Left lung (tissue), 10 donors: ENCODE data around the gene ZNF780A. TPM values are rescaled to one million over a fixed set of nuclear protein-coding genes. Genes with fewer than 3 reads are reported as not detected.
"Not testable (repeated sequence)": the region's sequence is repeated elsewhere in the genome, so short reads cannot be mapped to it uniquely, and the experiment has no call there.

Source experiments
- ATAC-seq: fragments of 200-7000 bp; cut with Tn5 transposase; one replicate; pipeline ENCODE4 v1.9.1; 2020; ENCODE audit warnings: moderate library complexity
- DNase-seq, 4 donors: peaks; one replicate each; pipeline ENCODE4 v3.0.0-alpha.2; 2013 to 2020
- H3K27ac ChIP-seq, 2 donors: fragments of 200-600 bp; sonication (generic) in 1 of 2; one replicate each; pipeline versions ENCODE4 v1.5.0 to v1.8.0; 2020 to 2021
- H3K27me3 ChIP-seq, 2 donors: fragments of 200-600 bp; sonication (generic) in 1 of 2; one replicate each; pipeline versions ENCODE4 v1.5.0 to v1.8.0; 2020 to 2021
- H3K36me3 ChIP-seq, 2 donors: fragments of 200-600 bp; sonication (generic) in 1 of 2; one replicate each; pipeline versions ENCODE4 v1.5.0 to v1.8.0; 2020 to 2021
- H3K4me1 ChIP-seq, 2 donors: fragments of 200-600 bp; one replicate each; pipeline ENCODE4 v1.8.0; 2021
- H3K4me3 ChIP-seq, 2 donors: fragments of 200-600 bp; sonication (generic) in 1 of 2; one replicate each; pipeline versions ENCODE4 v1.5.0 to v1.8.0; 2020 to 2021; ENCODE audit warnings: mild to moderate bottlenecking in 1 of 2
- H3K9me3 ChIP-seq, 2 donors: fragments of 200-600 bp; sonication (generic) in 1 of 2; one replicate each; pipeline versions ENCODE4 v1.5.0 to v1.8.0; 2020 to 2021
- intact Hi-C, 2 donors: fragments of 100-400 bp; cut with DNase I; formaldehyde crosslinking; loops; one replicate each; pipeline versions ENCODE4 v1.11.2 to v1.14.2; 2022
- polyA plus RNA-seq, 6 donors: library from polyadenylated mRNA; unstranded; fragments of 120-200 nt; gene quantifications; one replicate each; pipeline ENCODE4 v1.2.1, GENCODE V29; 2013; ENCODE audit not compliant: insufficient read length in 6 of 6
- total RNA-seq, 2 donors: library from RNA; stranded (reverse); fragmentation: NEBNext Ultra II Directional; extraction: Animal tissue kit (Norgen Biotek cat#: 25700); gene quantifications; one replicate each; pipeline ENCODE4 v1.2.1, GENCODE V29; 2021
- TF ChIP-seq, protein P1 (sequence below), 2 donors: fragments of 200-600 bp; sonication (generic) in 1 of 2; IDR thresholded peaks; one replicate each; pipeline versions ENCODE4 v1.5.0 to v1.8.0; 2021; ENCODE audit warnings: antibody characterized with exemption in 2 of 2
- donor health status: DM: no; HTN: yes; CAD: no.
- donor health status: DM: no; HTN: no; CAD: no.

ZNF780A gene
- total and polyA plus RNA-seq, 8 donors, result 14.7 to 21.2 (median 18.5) TPM

DNA sequence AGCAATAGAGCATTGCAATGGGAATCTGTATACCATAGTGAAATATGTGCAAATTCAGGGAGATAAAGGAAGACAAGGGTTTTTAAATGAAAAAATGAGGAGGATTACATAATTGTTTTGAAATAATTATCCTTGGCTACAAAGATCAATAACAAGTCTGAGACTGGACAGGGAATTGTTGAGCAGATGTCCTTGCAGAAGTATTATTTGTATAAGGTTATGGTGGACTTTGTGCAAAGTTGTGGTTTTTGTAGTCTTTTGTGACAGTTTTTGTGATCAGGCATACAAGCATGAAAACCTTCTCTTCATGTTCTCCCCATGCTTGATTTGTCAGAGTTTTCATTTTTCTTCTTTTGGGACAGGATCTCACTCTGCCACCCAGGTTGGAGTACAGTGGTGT is 25.3 kb upstream of the ZNF780A start:
- TF ChIP-seq, protein P1, sequence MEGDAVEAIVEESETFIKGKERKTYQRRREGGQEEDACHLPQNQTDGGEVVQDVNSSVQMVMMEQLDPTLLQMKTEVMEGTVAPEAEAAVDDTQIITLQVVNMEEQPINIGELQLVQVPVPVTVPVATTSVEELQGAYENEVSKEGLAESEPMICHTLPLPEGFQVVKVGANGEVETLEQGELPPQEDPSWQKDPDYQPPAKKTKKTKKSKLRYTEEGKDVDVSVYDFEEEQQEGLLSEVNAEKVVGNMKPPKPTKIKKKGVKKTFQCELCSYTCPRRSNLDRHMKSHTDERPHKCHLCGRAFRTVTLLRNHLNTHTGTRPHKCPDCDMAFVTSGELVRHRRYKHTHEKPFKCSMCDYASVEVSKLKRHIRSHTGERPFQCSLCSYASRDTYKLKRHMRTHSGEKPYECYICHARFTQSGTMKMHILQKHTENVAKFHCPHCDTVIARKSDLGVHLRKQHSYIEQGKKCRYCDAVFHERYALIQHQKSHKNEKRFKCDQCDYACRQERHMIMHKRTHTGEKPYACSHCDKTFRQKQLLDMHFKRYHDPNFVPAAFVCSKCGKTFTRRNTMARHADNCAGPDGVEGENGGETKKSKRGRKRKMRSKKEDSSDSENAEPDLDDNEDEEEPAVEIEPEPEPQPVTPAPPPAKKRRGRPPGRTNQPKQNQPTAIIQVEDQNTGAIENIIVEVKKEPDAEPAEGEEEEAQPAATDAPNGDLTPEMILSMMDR (IDR thresholded peaks at IDR 0.05), result no peak
- H3K4me3 ChIP-seq, result no peak overlapping the region
- intact Hi-C loops, result no loop called here
- no peak overlapping the region for H3K27ac ChIP-seq
- no peaks in the 10 kb centered on the region for H3K27me3 ChIP-seq
- H3K36me3 ChIP-seq, result no peaks in the 10 kb centered on the region
- H3K4me1 ChIP-seq, result no peaks in the 10 kb centered on the region
- ATAC-seq (no peak), DNase-seq (no peak)
- H3K9me3 ChIP-seq, result peaks cover 0 to 3% of the 10 kb centered on the region in 2 donors

DNA sequence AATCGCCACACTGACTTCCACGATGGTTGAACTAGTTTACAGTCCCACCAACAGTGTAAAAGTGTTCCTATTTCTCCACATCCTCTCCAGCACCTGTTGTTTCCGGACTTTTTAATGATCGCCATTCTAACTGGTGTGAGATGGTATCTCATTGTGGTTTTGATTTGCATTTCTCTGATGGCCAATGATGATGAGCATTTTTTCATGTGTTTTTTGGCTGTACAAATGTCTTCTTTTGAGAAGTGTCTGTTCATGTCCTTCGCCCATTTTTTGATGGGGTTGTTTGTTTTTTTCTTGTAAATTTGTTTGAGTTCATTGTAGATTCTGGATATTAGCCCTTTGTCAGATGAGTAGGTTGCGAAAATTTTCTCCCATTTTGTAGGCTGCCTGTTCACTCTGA is 23.4 kb upstream of the ZNF780A start:
- H3K27me3 ChIP-seq, H3K9me3 ChIP-seq, ATAC-seq, intact Hi-C loops, H3K4me1 ChIP-seq, H3K27ac ChIP-seq, H3K36me3 ChIP-seq, DNase-seq, H3K4me3 ChIP-seq: not testable (repeated sequence)

DNA sequence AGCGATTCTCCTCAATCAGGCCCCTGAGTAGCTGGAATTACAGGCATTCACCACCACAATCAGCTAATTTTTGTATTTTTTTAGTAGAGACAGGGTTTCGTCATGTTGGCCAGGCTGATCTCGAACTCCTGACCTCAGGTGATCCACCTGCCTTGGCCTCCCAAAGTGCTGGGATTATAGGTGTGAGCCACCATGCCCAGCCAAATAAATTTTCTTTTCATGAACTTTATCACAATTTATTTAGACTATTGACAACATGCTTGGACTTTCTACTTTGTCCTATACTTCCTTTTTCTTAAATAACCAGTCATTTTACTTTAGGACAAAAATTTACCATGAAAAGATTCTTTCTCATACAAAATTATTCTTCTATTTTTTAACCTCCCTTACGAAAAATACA is 21.5 kb upstream of the ZNF780A start:
- H3K27ac ChIP-seq, ATAC-seq, H3K36me3 ChIP-seq, H3K9me3 ChIP-seq, DNase-seq, intact Hi-C loops, H3K4me3 ChIP-seq, H3K27me3 ChIP-seq, H3K4me1 ChIP-seq: not testable (repeated sequence)

DNA sequence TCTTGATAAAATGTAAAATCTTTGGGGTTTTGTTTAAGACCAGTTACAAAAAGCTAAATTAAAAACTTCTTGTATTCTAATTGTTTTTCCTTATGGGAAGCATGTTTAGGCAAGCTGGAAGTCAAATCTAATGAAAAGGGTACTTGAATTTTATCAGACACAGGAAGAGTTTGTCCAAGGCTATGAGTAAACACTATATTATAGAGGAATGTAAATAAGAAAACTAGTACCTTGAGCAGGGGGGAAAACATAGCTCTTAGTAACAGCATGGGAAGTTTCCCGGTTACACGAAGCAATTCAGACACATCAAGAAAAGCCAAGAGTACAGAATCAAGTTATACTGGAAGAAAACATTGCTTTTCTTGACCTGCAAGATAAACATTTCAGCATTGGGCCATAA is 19.8 kb upstream of the ZNF780A start:
- Histone ChIP-seq H3K27me3 (no peaks in the 10 kb centered on the region), H3K4me1 (no peaks in the 10 kb centered on the region), H3K36me3 (no peaks in the 10 kb centered on the region), H3K27ac (no peak overlapping the region), H3K4me3 (no peak overlapping the region), H3K9me3 (peaks cover 0 to 3% of the 10 kb centered on the region in 2 donors)
- DNase-seq, result peak in 1 of 4 donors; percentile 0
- no peak for ATAC-seq
- intact Hi-C loops, result no loop called here
- TF ChIP-seq, protein P1 (IDR thresholded peaks at IDR 0.05), result no peak

DNA sequence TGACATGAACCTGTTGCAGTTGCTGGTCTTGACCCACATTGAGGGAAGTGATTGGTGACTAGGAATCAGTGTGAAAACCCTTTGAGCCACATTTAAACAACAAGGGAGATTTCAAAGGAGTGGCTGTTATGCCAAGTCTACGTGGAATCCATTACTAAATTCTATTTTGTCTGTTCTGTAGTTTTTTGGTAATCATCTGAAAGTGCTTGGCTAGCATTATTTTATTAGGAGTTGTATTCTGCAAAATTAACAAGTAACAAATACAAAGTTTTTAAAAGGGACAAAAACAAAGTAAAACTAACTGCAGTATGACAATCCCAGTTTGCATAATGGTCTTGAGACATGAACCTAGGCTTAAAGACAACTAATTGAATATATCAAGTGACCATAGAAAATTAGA is 14.0 kb upstream of the ZNF780A start:
- Histone ChIP-seq H3K9me3 (no peaks in the 10 kb centered on the region), H3K4me1 (no peaks in the 10 kb centered on the region), H3K36me3 (no peaks in the 10 kb centered on the region), H3K4me3 (no peak overlapping the region), H3K27me3 (peaks cover 0 to 14% of the 10 kb centered on the region in 2 donors), H3K27ac (no peak overlapping the region)
- ATAC-seq, result no peak
- TF ChIP-seq, protein P1 (IDR thresholded peaks at IDR 0.05), result no peak
- no peak for DNase-seq
- intact Hi-C loops, result no loop called here

DNA sequence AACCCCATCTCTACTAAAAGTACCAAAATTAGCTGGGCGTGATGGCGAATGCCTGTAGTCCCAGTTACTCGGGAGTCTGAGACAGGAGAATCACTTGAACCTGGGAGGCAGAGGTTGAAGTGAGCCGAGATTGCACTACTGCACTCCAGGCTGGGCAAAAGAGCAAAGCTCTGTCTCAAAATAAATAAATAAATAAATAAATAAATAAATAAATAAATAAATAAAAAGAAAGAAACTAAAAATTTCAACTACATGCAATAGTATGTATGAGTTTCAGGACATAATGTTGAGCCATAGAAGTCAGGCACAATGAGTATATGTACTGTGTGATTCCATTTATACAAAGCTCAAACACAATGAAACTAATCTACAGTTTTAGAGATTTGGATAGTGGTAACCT is 12.9 kb upstream of the ZNF780A start:
- no peak overlapping the region for H3K27ac ChIP-seq
- no peaks in the 10 kb centered on the region for H3K9me3 ChIP-seq
- DNase-seq (no peak), ATAC-seq (no peak)
- H3K27me3 ChIP-seq, result peaks cover 0 to 14% of the 10 kb centered on the region in 2 donors
- no peaks in the 10 kb centered on the region for H3K4me1 ChIP-seq
- intact Hi-C loops, result no loop called here
- no peaks in the 10 kb centered on the region for H3K36me3 ChIP-seq
- H3K4me3 ChIP-seq, result no peak overlapping the region
- TF ChIP-seq, protein P1 (IDR thresholded peaks at IDR 0.05), result no peak
